ENCODE data around the gene PLD4. TPM values are rescaled to one million over a fixed set of nuclear protein-coding genes. Genes with fewer than 3 reads are reported as not detected.
"Not testable (repeated sequence)": the region's sequence is repeated elsewhere in the genome, so short reads cannot be mapped to it uniquely, and the experiment has no call there.

The PLD4 gene
- total and polyA plus RNA-seq, 9 of the 15 experiments (the other 6 are each of a cell fraction or from before 2014, with no cell fraction given), result 0.18 to 0.24 TPM; not detected in 7

GRCh38 chr14:104948736-104949031, 24.0 kb downstream of the PLD4 start (continued):
- TF ChIP-seq MNT (conservative IDR thresholded peaks at IDR 0.05) (no peak), NFATC3 (IDR thresholded peaks at IDR 0.05) (no peak), ZNF217 (CRISPR knock-in tag; IDR thresholded peaks at IDR 0.05) (no peak), ZNF77 (CRISPR knock-in tag; IDR thresholded peaks at IDR 0.05) (no peak), MED1 (CRISPR knock-in tag; IDR thresholded peaks at IDR 0.05; ENCODE audit: borderline replicate concordance) (no peak)

- FAIRE-seq; ATAC-seq; CTCF ChIA-PET (ENCODE audit: low intra/inter-chr PET ratio); H3K4me1 ChIP-seq (replicated peaks in 1 of 2; ENCODE audit: control insufficient read depth in 2 of 2, insufficient read depth in 2 of 2, low read length in 2 of 2); H3K4me2 ChIP-seq (ENCODE audit: insufficient read depth, low read length); in situ Hi-C loops (cut with MboI); H2AFZ ChIP-seq (ENCODE audit: low read depth, low read length); H3K36me3 ChIP-seq (ENCODE audit: control insufficient read depth, insufficient read depth, low read length); H3K9me1 ChIP-seq (ENCODE audit: control insufficient read depth, insufficient read depth, low read length); intact Hi-C loops (cut with micrococcal nuclease); H3K4me3 ChIP-seq; H3K27ac ChIP-seq (ENCODE audit: extremely low read depth, low read depth, low read length); H3K9me3 ChIP-seq (replicated peaks; ENCODE audit: control insufficient read depth, insufficient read depth, low read depth, low read length); H3K79me2 ChIP-seq (ENCODE audit: control insufficient read depth, insufficient read depth, low read length); BruUV-seq (replicated peaks); DNase-seq (ENCODE audit: extremely low read depth in 1 of 4, low spot score in 3 of 4); H4K20me1 ChIP-seq (replicated peaks; ENCODE audit: control insufficient read depth, insufficient read depth, low read length); H3K9ac ChIP-seq (ENCODE audit: insufficient read depth in 1 of 2, low read depth in 2 of 2, low read length in 2 of 2): not testable (repeated sequence)
- peaks cover 2 to 42% of the 10 kb centered on the region in 2 experiments; a peak in 4 of 5 replicates for H3K27me3 ChIP-seq (ENCODE audit: control insufficient read depth in 2 of 2, insufficient read depth in 2 of 2, low read length in 2 of 2)
- 11% methylated on average over 15 of the region's 24 CpGs for whole genome bisulfite sequencing (ENCODE audit: insufficient coverage, low coverage, missing lambda C conversion rate)
- POLR2A ChIA-PET, result interaction anchor here (0.6 to 0.9 kb wide), 2 partner anchors 25 to 50 kb away, joined by 3 to 5 read pairs; partner anchors contain the start of gene PLD4
Measured at GRCh38 chr14:104949406-104949955, 24.8 kb downstream of the PLD4 start.
